IMR-90 (cell line): ENCODE results near the gene OR51D1. TPM values are rescaled to one million over a fixed set of nuclear protein-coding genes. Genes with fewer than 3 reads are reported as not detected.

Experiments
- ATAC-seq: fragments of 200-7000 bp; cut with Tn5 transposase; 2 replicates; pipeline ENCODE4 v1.9.1; 2020; ENCODE audit warnings: low read depth, mild to moderate bottlenecking, moderate library complexity
- BruUV-seq: library from RNA; stranded (reverse); fragments of 400-500 nt; replicated peaks from 2 replicates; lab custom pipeline; 2021; lab: Mats Ljungman, UMichigan
- CTCF ChIA-PET: fragments of 300-600 bp; formaldehyde crosslinking; extraction: SDS; loops from one replicate; lab custom pipeline; 2021; ENCODE audit warnings: antibody characterized with exemption; lab: Yijun Ruan, JAX
- POLR2A ChIA-PET: fragments of 300-600 bp; sonication (Branson Sonifier 250); formaldehyde crosslinking; loops from one replicate; lab custom pipeline; 2022; ENCODE audit warnings: antibody characterized with exemption; ENCODE audit not compliant: unreplicated experiment; lab: Charles Lee
- DNase-seq: peaks from one replicate; pipeline ENCODE4 v3.0.0; 2013
- H2AFZ ChIP-seq: replicated peaks from 2 replicates; pipeline ENCODE3; 2013; ENCODE audit warnings: low read length, mild to moderate bottlenecking; ENCODE audit not compliant: poor library complexity
- H2AK5ac ChIP-seq: 2 replicates; pipeline ENCODE4 v1.6.1; 2013; ENCODE audit warnings: low read depth, low read length, inconsistent platforms
- H2AK9ac ChIP-seq: replicated peaks from 2 replicates; pipeline ENCODE3; 2013; ENCODE audit warnings: mild to moderate bottlenecking, low read depth, low read length, moderate library complexity; ENCODE audit not compliant: poor library complexity
- H2BK120ac ChIP-seq: 2 replicates; pipeline ENCODE4 v1.6.1; 2013; ENCODE audit warnings: low read depth, low read length, inconsistent platforms
- H2BK15ac ChIP-seq: 3 replicates; pipeline ENCODE4 v1.6.1; 2013; ENCODE audit warnings: low read depth, low read length, inconsistent platforms
- H2BK20ac ChIP-seq: 2 replicates; pipeline ENCODE4 v1.6.1; 2013; ENCODE audit warnings: low read depth, mild to moderate bottlenecking, inconsistent platforms, low read length, moderate library complexity
- H2BK5ac ChIP-seq: 2 replicates; pipeline ENCODE4 v1.6.1; 2013; ENCODE audit warnings: mild to moderate bottlenecking, low read depth, low read length, inconsistent platforms; ENCODE audit not compliant: poor library complexity, severe bottlenecking
- H3K14ac ChIP-seq: replicated peaks from 2 replicates; pipeline ENCODE4 v1.6.1; 2013; ENCODE audit warnings: low read depth, low read length, inconsistent platforms
- H3K18ac ChIP-seq: 2 replicates; pipeline ENCODE4 v1.6.1; 2013; ENCODE audit warnings: low read depth, low read length, control low read depth
- H3K23ac ChIP-seq: 2 replicates; pipeline ENCODE4 v1.6.1; 2013; ENCODE audit warnings: low read depth, low read length, inconsistent platforms
- H3K27ac ChIP-seq: 2 replicates; pipeline ENCODE4 v1.5.1; 2013; ENCODE audit warnings: mild to moderate bottlenecking, control low read depth, low read length; ENCODE audit not compliant: insufficient read depth
- H3K27me3 ChIP-seq: 2 replicates; pipeline ENCODE4 v1.6.1; 2013; ENCODE audit warnings: low read length; ENCODE audit not compliant: control insufficient read depth, insufficient read depth
- H3K36me3 ChIP-seq: 2 replicates; pipeline ENCODE4 v1.6.1; 2013; ENCODE audit warnings: low read length, mixed read lengths; ENCODE audit not compliant: control insufficient read depth, insufficient read depth
- H3K4ac ChIP-seq: 2 replicates; pipeline ENCODE4 v1.6.1; 2013; ENCODE audit warnings: low read depth, low read length, inconsistent platforms
- H3K4me1 ChIP-seq: 2 replicates; pipeline ENCODE4 v1.6.1; 2013; ENCODE audit warnings: low read length, mixed read lengths; ENCODE audit not compliant: control insufficient read depth, insufficient read depth
- H3K4me2 ChIP-seq: 2 replicates; pipeline ENCODE4 v1.6.1; 2013; ENCODE audit warnings: low read depth, mild to moderate bottlenecking, control low read depth, low read length, moderate library complexity
- H3K4me3 ChIP-seq: 2 replicates; pipeline ENCODE4 v1.5.1; 2013; ENCODE audit warnings: low read depth, mild to moderate bottlenecking, control low read depth, low read length, moderate library complexity; ENCODE audit not compliant: insufficient read depth
- H3K56ac ChIP-seq: 2 replicates; pipeline ENCODE4 v1.6.1; 2013; ENCODE audit warnings: low read length, inconsistent platforms; ENCODE audit not compliant: insufficient read depth; ENCODE audit errors: extremely low read depth
- H3K79me1 ChIP-seq, 2 experiments: 2 replicates each; pipeline ENCODE4 v1.6.1; 2013; ENCODE audit warnings: low read length in 2 of 2, inconsistent platforms in 1 of 2, low read depth in 1 of 2
- H3K9ac ChIP-seq: 2 replicates; pipeline ENCODE4 v1.6.1; 2013; ENCODE audit warnings: low read depth, low read length, control low read depth
- H3K9me1 ChIP-seq: 2 replicates; pipeline ENCODE4 v1.6.1; 2013; ENCODE audit warnings: low read length, inconsistent platforms; ENCODE audit not compliant: insufficient read depth
- H3K9me3 ChIP-seq: 2 replicates; pipeline ENCODE4 v1.6.1; 2013; ENCODE audit warnings: low read length; ENCODE audit not compliant: control insufficient read depth, insufficient read depth
- H4K20me1 ChIP-seq: 2 replicates; pipeline ENCODE4 v1.6.1; 2013; ENCODE audit warnings: low read length, inconsistent platforms; ENCODE audit not compliant: insufficient read depth
- H4K5ac ChIP-seq: 2 replicates; pipeline ENCODE4 v1.6.1; 2013; ENCODE audit warnings: mild to moderate bottlenecking, low read depth, low read length, control low read depth
- H4K8ac ChIP-seq, 2 experiments: 2 replicates each; pipeline ENCODE4 v1.6.1; 2013; ENCODE audit warnings: low read depth in 2 of 2, low read length in 2 of 2, control low read depth in 1 of 2, inconsistent platforms in 1 of 2
- H4K91ac ChIP-seq: 2 replicates; pipeline ENCODE4 v1.6.1; 2013; ENCODE audit warnings: low read depth, low read length, inconsistent platforms; ENCODE audit not compliant: insufficient read depth
- CEBPB ChIP-seq: IDR thresholded peaks from 2 replicates; pipeline ENCODE4 v1.6.1; 2012; ENCODE audit warnings: low read depth, low read length, improper control_type of control experiment
- CHD1 ChIP-seq: IDR thresholded peaks from 2 replicates; pipeline ENCODE4 v1.6.1; 2012; ENCODE audit warnings: low read depth, low read length, improper control_type of control experiment
- CTCF ChIP-seq: conservative IDR thresholded peaks from 2 replicates; pipeline ENCODE4 v1.5.1; 2012; ENCODE audit warnings: mild to moderate bottlenecking, low read depth, low read length, improper control_type of control experiment
- MAFK ChIP-seq: IDR thresholded peaks from 2 replicates; pipeline ENCODE4 v1.6.1; 2012; ENCODE audit warnings: low read depth, low read length, improper control_type of control experiment
- MAZ ChIP-seq: IDR thresholded peaks from 2 replicates; pipeline ENCODE4 v1.6.1; 2012; ENCODE audit warnings: low read depth, mild to moderate bottlenecking, low read length, improper control_type of control experiment, moderate library complexity, borderline replicate concordance
- MXI1 ChIP-seq: IDR thresholded peaks from 2 replicates; pipeline ENCODE4 v1.6.1; 2012; ENCODE audit warnings: low read depth, mild to moderate bottlenecking, low read length, moderate library complexity, borderline replicate concordance
- NFE2L2 ChIP-seq: fragments of 150-350 bp; IDR thresholded peaks from 2 replicates; pipeline ENCODE4 v1.6.1; 2016; ENCODE audit warnings: low read depth, mild to moderate bottlenecking, low read length
- POLR2A ChIP-seq: IDR thresholded peaks from 2 replicates; pipeline ENCODE4 v1.6.1; 2012; ENCODE audit warnings: mild to moderate bottlenecking, low read depth, low read length
- RAD21 ChIP-seq: IDR thresholded peaks from 2 replicates; pipeline ENCODE4 v1.6.1; 2012; ENCODE audit warnings: low read length, improper control_type of control experiment
- RCOR1 ChIP-seq: IDR thresholded peaks from 2 replicates; pipeline ENCODE4 v1.6.1; 2012; ENCODE audit warnings: mild to moderate bottlenecking, low read length, improper control_type of control experiment; ENCODE audit not compliant: insufficient replicate concordance
- RFX5 ChIP-seq: IDR thresholded peaks from 2 replicates; pipeline ENCODE4 v1.8.0; 2012; ENCODE audit warnings: low read depth, mild to moderate bottlenecking, low read length, moderate library complexity
- SMC3 ChIP-seq: fragments of 150-350 bp; IDR thresholded peaks from 2 replicates; pipeline ENCODE4 v1.6.1; 2016; ENCODE audit warnings: low read depth, mild to moderate bottlenecking, antibody characterized with exemption, low read length, moderate library complexity
- USF2 ChIP-seq: fragments of 150-350 bp; IDR thresholded peaks from 2 replicates; pipeline ENCODE4 v1.6.1; 2017; ENCODE audit warnings: mild to moderate bottlenecking, antibody characterized with exemption, low read length, low read depth
- WGBS, 2 experiments: methylation state at CpG; one replicate each; pipeline versions ENCODE4 v1.1.5 to v1.1.7; 2013; ENCODE audit warnings: missing lambda C conversion rate in 2 of 2; ENCODE audit not compliant: insufficient read length in 1 of 2; ENCODE audit errors: extremely low coverage in 2 of 2; 5-methylcytosine and 5-hydroxymethylcytosine counted together
- dilution Hi-C: fragments of 300-500 bp; cut with HindIII; formaldehyde crosslinking; loops from one replicate; pipeline ENCODE4 v1.14.3; 2018; ENCODE audit warnings: low sequenced_read_pairs; ENCODE audit not compliant: unreplicated experiment
- in situ Hi-C: fragments of 300-500 bp; cut with MboI; formaldehyde crosslinking; loops from 3 replicates; pipeline ENCODE4 v1.14.3; 2019; ENCODE audit warnings: low sequenced_read_pairs, inconsistent platforms, mixed read lengths
- intact Hi-C: fragments of 100-400 bp; cut with micrococcal nuclease; formaldehyde crosslinking; loops from 2 replicates; pipeline ENCODE4 v1.10.0; 2022
- polyA plus RNA-seq, 3 experiments: library from polyadenylated mRNA; depleted of rRNA; stranded (reverse); fragments of >200 nt; gene quantifications; 2 replicates each; pipeline ENCODE4 v1.2.3, GENCODE V29; 2012; ENCODE audit warnings: low replicate concordance in 1 of 3
- total RNA-seq: library from RNA; depleted of rRNA; stranded (reverse); fragments of >200 nt; gene quantifications from 2 replicates; pipeline ENCODE4 v1.2.3, GENCODE V29; 2012

The OR51D1 gene
- total and polyA plus RNA-seq, 2 of the 4 experiments (the other 2 are of a cell fraction): not detected

- Histone ChIP-seq H3K27me3 (no peaks in the 10 kb centered on the region), H2AFZ (no peak overlapping the region), H3K9me1 (peaks cover 2% of the 10 kb centered on the region; the same call in 1 of the 2 replicates), H3K9me3 (no peaks in the 10 kb centered on the region), H3K4ac (no peak overlapping the region), H3K4me1 (peaks cover 7% of the 10 kb centered on the region), H2BK20ac (no peak overlapping the region), H4K91ac (no peak overlapping the region), H3K36me3 (peaks cover 8% of the 10 kb centered on the region), H4K20me1 (no peaks in the 10 kb centered on the region), H3K4me3 (peak overlapping the region; percentile 69), H3K9ac (peak overlapping the region; percentile 77; the same call in 1 of the 2 replicates), H3K27ac (no peak overlapping the region), H2BK15ac (no peak overlapping the region), H4K5ac (no peak overlapping the region), H4K8ac (no peak overlapping the region), H3K4me2 (peak overlapping the region; percentile 31), H3K23ac (no peak overlapping the region), H3K18ac (no peak overlapping the region), H2AK9ac (no peak overlapping the region), H2BK5ac (no peak overlapping the region), H2AK5ac (no peak overlapping the region), H3K79me1 (peaks cover 0 to 11% of the 10 kb centered on the region in 2 experiments), H3K14ac (no peak overlapping the region; the same call in 1 of the 2 replicates), H3K56ac (no peak overlapping the region), H2BK120ac (no peak overlapping the region)
- no TSS peak for BruUV-seq
- dilution Hi-C loops: no loop called here
- no peak for TF ChIP-seq RCOR1
- TF ChIP-seq RAD21: no peak
- no peak for TF ChIP-seq CHD1
- TF ChIP-seq MXI1: no peak
- TF ChIP-seq POLR2A: no peak
- TF ChIP-seq CTCF: no peak
- TF ChIP-seq RFX5: no peak
- no peak for TF ChIP-seq MAZ
- no peak for TF ChIP-seq CEBPB
- TF ChIP-seq SMC3: no peak
- TF ChIP-seq USF2: no peak
- no peak for TF ChIP-seq NFE2L2
- TF ChIP-seq MAFK: no peak
- ATAC-seq (no peak), DNase-seq (peak; percentile 7)
- intact Hi-C loops: no loop called here
- in situ Hi-C loops: no loop called here
- WGBS, 2 experiments: no CpG with 5 or more reads among the region's 6 CpGs
- POLR2A ChIA-PET: no interaction called here
- CTCF ChIA-PET: interaction anchor here (2.0 kb wide), 1 partner anchor 30 kb away, joined by 7 read pairs; the partner anchor contains the start of gene OR51D1
These were observed 30.2 kb upstream of the OR51D1 start for GRCh38 chr11:4607096-4607495.
